ENCODE measurements around the gene SERPINE3.

Gene SERPINE3

GRCh38 chr13:51311957-51312520, 27.5 kb upstream of the SERPINE3 start:
- Histone ChIP-seq H3K36me3 (no peaks in the 10 kb centered on the region), H3K9me3 (no peaks in the 10 kb centered on the region), H3K27me3 (no peaks in the 10 kb centered on the region), H3K27ac (no peak overlapping the region), H3K4me3 (ENCODE audit: low read depth in 1 of 2, low read length in 1 of 2) (no peak overlapping the region), H3K4me1 (ENCODE audit: control insufficient read depth in 1 of 2, insufficient read depth in 1 of 2, low read depth in 1 of 2, low read length in 1 of 2) (no peaks in the 10 kb centered on the region)
- no peak for TF ChIP-seq CTCF (IDR thresholded peaks at IDR 0.05)

GRCh38 chr13:51313619-51314018, 25.9 kb upstream of the SERPINE3 start:
- H3K4me1 ChIP-seq (ENCODE audit: control insufficient read depth in 1 of 2, insufficient read depth in 1 of 2, low read depth in 1 of 2, low read length in 1 of 2), result no peaks in the 10 kb centered on the region
- no peaks in the 10 kb centered on the region for H3K9me3 ChIP-seq
- H3K27me3 ChIP-seq, result no peaks in the 10 kb centered on the region
- H3K27ac ChIP-seq, result no peak overlapping the region
- TF ChIP-seq CTCF (IDR thresholded peaks at IDR 0.05), result no peak
- no peak overlapping the region for H3K4me3 ChIP-seq (ENCODE audit: low read depth in 1 of 2, low read length in 1 of 2)
- no peaks in the 10 kb centered on the region for H3K36me3 ChIP-seq

GRCh38 chr13:51317262-51317661, 22.2 kb upstream of the SERPINE3 start:
- Histone ChIP-seq H3K27me3 (no peaks in the 10 kb centered on the region), H3K9me3 (no peaks in the 10 kb centered on the region), H3K4me1 (ENCODE audit: control insufficient read depth in 1 of 2, insufficient read depth in 1 of 2, low read depth in 1 of 2, low read length in 1 of 2) (no peaks in the 10 kb centered on the region), H3K4me3 (ENCODE audit: low read depth in 1 of 2, low read length in 1 of 2) (no peak overlapping the region), H3K27ac (no peak overlapping the region), H3K36me3 (no peaks in the 10 kb centered on the region)
- TF ChIP-seq CTCF (IDR thresholded peaks at IDR 0.05), result no peak

GRCh38 chr13:51318015-51318414, 21.5 kb upstream of the SERPINE3 start:
- H3K36me3 ChIP-seq, result no peaks in the 10 kb centered on the region
- no peaks in the 10 kb centered on the region for H3K4me1 ChIP-seq (ENCODE audit: control insufficient read depth in 1 of 2, insufficient read depth in 1 of 2, low read depth in 1 of 2, low read length in 1 of 2)
- H3K27ac ChIP-seq, result no peak overlapping the region
- no peak overlapping the region for H3K4me3 ChIP-seq (ENCODE audit: low read depth in 1 of 2, low read length in 1 of 2)
- no peak for TF ChIP-seq CTCF (IDR thresholded peaks at IDR 0.05)
- no peaks in the 10 kb centered on the region for H3K9me3 ChIP-seq
- H3K27me3 ChIP-seq, result no peaks in the 10 kb centered on the region

- Histone ChIP-seq H3K4me3 (ENCODE audit: low read depth in 1 of 2, low read length in 1 of 2) (no peak overlapping the region), H3K27ac (no peak overlapping the region), H3K36me3 (no peaks in the 10 kb centered on the region), H3K4me1 (ENCODE audit: control insufficient read depth in 1 of 2, insufficient read depth in 1 of 2, low read depth in 1 of 2, low read length in 1 of 2) (no peaks in the 10 kb centered on the region), H3K9me3 (no peaks in the 10 kb centered on the region), H3K27me3 (no peaks in the 10 kb centered on the region)
- TF ChIP-seq CTCF (IDR thresholded peaks at IDR 0.05), result no peak
Measured at GRCh38 chr13:51318876-51319275, 20.6 kb upstream of the SERPINE3 start.

GRCh38 chr13:51321836-51322235, 17.7 kb upstream of the SERPINE3 start:
- TF ChIP-seq CTCF (IDR thresholded peaks at IDR 0.05), result no peak

More at GRCh38 chr13:51321836-51322235, 17.7 kb upstream of the SERPINE3 start:
- Histone ChIP-seq H3K27ac (no peak overlapping the region), H3K36me3 (no peaks in the 10 kb centered on the region), H3K9me3 (no peaks in the 10 kb centered on the region), H3K4me1 (ENCODE audit: control insufficient read depth in 1 of 2, insufficient read depth in 1 of 2, low read depth in 1 of 2, low read length in 1 of 2) (no peaks in the 10 kb centered on the region), H3K4me3 (ENCODE audit: low read depth in 1 of 2, low read length in 1 of 2) (no peak overlapping the region), H3K27me3 (no peaks in the 10 kb centered on the region)
